HG03439 (cell line): Measurements from ENCODE around the gene CTNNBIP1.

Source experiments
- ATAC-seq: cut with Tn5 transposase; IDR thresholded peaks from one replicate; pipeline ENCODE4 v1.9.1; 2021; ENCODE audit warnings: mild to moderate bottlenecking, moderate library complexity; ENCODE audit not compliant: unreplicated experiment

Gene CTNNBIP1

DNA sequence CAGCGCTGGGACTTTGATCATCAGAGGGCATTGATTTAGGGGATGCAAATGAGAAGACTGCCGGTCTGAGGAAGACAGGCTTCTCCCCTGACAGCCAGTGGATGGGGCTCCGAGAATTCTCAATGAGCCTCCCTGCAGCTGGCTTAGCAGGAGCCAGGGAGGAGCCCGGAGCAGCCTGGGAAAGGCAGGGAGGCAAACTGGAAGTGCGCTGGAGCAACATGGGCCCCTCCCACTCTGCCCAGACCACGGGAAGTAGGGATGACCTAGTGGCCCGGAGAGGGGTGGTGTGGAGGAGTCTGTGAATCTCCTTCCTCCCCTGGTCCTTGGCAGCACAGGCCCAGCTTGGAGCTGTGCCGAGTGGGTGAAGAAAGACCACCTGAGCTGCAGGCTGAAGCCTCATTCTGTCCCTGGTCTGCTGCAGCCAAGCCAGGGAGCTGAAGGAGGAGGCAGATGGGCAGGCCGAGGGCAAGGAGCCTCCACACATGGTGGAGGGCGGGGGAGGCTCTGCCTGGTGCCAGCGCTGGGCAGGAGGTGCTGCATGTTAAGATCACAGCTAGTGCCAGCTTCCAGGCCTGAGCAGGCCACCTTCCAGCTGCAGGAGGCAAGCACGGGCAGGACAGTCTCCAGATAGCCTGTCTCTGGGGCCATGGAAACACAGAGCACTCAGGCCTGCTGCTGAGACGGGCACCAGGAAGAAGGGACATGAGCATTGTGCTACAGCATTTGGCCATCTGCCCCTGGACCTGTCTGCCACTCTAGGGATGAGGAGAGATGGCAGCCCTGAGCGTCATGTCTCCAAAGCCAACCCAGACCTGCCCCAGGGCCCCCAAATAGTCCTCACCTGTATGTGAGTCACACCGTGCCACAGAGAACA lies 74.1 kb downstream of the CTNNBIP1 start:
- no peak for ATAC-seq

DNA sequence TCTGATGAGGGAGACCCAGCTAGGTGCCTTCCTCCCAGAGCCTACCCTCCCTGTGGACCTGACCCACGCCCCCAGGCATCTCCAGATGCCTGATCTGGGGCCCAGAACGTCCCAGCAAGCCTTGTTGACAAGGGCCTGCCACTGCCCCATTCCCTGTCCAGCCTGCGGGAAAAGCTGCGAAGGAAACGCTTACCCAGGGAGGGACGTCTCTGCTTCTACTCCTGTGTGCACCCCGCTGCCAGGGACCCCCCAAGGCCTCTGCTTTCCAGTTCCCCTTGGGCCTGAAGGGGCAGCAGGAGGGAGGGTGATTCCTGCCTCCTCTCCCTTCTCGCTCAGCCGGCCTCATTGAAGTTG lies 74.7 kb downstream of the CTNNBIP1 start:
- no peak for ATAC-seq

DNA sequence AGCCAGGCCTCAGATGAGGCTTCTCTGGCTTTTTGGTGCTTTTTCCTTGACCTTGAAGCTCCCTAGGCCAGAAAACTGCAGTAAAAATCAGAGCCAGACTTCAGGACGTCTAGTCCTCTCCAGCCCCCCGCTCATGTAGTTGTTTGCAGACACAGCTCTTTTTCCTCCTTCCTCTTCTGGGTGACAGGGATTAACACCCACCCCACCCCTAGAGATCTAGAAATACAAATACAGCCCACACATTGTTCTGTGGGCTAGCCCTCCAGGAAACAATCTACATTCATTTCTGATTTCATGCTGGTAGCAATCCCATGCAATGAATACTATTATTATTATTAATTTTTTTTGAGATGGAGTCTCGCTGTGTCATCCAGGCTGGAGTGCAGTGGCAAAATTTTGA lies 76.4 kb downstream of the CTNNBIP1 start:
- ATAC-seq, result no peak

DNA sequence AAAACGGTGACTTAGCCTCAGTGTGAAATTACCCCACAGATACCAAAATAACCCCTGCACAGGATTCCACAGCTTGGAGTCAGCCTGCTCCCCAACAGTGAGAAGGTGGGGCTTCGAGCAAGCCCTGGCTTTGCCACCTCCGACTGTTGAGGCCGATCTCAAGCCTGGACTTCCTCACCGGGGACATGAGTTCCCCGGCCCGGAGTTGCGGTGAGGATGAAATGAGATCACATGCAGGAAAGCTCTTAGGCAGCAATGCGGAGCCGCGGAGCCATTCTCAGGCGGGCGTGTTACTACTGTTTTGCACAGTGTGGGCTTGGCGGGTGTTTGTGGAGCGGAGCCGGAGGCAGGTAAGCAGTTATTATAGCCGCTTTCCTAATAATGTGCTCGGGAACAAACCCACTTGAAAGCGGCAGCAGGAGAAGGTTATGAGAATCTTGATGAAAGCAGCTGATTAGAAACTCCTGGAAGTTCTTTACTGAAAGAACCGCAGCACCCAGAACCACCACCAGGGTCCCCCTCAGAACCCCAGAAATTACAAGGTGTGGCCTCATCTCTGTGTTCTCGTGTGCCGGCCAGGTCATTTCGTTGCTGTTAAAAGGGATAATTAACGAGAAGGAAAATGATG lies 82.4 kb downstream of the CTNNBIP1 start:
- no peak for ATAC-seq

DNA sequence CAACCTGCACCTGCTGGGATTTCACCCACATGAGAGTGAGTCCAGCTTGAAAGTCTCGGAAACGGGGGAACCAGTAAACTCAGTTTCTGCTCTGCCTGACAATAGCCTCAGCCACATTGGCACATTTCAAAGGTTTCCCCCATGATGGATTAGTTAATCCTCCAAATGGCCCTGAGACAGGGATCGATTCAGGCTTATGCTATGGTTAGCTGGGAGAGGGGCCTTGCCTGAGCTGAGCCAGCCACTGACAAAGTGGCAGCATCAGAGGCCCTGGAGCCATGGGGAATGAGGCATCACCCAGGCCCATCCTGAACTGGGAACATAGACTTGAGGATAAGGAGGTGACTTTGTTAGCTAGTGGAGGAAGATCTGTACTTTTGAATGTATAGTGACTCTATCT lies 83.5 kb downstream of the CTNNBIP1 start:
- no peak for ATAC-seq

DNA sequence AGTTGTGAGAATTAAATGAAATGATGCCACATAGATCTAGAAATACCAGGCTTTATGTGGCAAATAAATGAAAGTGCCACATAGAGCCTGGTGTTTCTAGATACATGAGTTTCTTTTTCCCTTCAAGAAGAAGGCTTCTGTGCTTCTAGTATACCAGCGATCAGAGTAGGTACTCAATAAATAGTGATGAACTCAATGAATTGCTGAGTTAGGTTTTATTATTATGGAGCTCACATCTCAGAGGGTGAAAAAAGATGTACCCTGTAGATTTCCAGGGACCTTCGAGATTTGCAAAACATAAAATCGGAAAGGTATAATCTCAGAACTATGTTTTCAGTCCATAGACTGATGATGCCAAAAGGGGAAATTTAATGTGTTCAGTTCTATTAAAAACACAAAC lies 84.0 kb downstream of the CTNNBIP1 start:
- no peak for ATAC-seq

DNA sequence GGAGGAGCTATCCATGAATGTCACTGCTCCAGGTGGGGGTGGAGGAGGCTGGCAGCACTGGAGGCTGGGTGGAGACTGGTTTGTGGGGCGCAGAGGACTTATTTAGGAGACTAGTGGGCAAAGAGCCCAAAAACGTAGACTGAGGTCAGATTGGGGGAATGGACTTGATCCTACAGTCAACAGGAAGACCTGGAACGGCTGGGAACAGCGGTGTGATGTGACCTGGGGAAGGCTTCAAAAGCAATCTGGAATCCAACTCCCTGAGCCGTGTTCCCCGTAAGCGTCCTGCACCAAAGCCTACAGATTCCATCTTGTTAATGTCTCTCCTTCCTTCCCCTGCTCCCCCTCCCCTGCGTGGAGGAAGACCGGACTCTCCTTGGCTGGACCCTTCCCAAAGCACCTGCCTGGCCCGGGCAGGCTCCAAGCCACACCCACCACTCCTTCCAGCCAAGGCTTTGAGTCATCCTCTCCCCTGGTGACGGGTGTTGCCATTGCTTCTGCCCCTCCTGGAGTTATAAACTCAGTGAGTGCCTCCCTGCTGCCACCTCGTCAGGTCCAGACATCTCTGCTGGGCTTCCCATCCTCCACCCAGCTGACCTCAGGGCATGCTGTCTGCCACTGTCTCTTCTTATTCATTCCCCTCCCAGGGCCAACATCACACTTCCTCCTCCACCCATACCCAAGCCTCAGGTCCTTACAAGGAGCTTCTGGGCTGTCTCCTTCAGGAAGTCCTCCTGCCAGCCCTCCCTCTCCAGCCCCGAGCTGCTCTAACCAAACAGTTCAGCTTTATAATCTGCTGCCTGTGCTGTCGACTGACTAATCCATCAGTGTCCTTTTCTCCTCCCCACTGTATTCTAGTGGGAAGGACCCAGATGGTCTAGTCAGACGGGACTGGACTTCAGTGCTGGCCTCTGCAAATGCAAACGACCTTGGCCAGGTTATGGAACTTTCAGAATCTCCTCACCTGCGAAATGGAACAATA lies 84.7 kb downstream of the CTNNBIP1 start:
- no peak for ATAC-seq

DNA sequence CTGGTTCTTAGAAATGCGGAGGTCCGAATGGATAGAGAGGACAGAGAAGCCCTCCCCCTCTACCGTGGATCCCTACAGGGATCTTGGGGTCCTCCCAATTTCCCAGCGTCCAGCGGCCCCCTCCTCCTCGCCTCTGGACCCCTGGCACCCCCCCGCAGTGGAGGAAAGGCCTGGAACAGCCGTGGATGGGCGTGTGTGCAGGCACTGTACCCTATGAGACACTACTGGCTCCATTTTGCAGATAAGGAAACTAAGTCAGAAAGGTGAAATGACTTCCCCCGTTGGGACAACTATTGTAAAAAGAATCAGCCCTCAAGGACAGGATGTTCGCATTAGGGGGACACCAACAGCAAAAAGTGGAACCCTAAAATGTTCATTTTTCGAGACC lies 85.4 kb downstream of the CTNNBIP1 start:
- no peak for ATAC-seq

DNA sequence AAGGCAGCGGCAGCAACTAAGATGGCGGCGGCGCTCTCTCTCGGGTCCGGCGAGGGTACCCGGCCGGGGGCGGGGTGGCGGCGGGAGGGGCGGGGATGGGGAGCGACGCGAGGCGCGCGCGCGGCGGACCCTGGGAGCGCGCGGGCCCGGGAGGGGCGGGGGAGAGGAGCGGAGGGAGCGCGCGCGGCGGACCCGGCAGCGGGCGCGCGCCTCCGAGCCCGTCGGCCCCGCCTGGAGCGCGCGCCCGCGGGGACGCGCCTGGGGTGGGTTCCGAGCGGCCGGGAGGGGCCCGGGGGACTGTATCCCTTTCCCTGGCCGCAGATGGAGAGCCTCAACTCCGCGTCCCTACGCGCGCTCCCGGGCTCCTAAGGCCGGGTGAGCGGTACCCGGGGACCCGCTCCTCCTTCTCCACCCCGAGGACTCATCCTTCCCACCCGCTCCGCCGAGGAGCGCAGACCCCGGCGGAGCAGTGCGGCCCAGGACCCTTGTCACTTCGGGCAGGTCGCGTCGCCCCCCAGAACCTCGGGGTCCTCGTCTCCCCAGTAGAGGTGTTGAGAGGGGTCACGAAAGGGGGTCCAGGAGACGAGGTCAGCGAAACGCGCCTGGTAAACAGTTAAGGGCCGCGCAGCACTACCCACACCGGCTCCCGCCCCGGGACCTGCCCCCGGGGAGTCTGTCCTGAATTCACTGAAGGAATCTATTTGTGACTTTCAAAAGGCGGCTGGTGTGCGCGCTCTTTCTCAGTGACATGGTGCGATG lies 85.9 kb downstream of the CTNNBIP1 start, which contains the start of gene CLSTN1:
Gene CLSTN1 (minus strand): TSS at position 23 of the 759 bp plus-strand sequence. CDS start 232 bp downstream, outside the sequence.
- ATAC-seq, result peak; percentile 46

DNA sequence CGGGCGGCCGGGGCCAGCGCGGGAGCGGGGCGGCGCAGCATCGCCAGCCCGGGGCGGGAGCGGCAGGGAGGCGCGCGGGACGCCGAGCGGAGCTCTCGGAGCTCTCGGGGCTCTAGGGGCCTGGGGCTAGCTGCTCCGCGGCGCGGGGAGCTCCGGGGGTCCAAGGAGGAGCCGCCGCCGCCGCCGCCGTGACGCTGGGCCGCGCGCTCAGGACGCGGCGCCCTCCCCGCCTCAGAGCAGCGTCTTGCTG lies 86.5 kb downstream of the CTNNBIP1 start:
- ATAC-seq, result peak; percentile 11

DNA sequence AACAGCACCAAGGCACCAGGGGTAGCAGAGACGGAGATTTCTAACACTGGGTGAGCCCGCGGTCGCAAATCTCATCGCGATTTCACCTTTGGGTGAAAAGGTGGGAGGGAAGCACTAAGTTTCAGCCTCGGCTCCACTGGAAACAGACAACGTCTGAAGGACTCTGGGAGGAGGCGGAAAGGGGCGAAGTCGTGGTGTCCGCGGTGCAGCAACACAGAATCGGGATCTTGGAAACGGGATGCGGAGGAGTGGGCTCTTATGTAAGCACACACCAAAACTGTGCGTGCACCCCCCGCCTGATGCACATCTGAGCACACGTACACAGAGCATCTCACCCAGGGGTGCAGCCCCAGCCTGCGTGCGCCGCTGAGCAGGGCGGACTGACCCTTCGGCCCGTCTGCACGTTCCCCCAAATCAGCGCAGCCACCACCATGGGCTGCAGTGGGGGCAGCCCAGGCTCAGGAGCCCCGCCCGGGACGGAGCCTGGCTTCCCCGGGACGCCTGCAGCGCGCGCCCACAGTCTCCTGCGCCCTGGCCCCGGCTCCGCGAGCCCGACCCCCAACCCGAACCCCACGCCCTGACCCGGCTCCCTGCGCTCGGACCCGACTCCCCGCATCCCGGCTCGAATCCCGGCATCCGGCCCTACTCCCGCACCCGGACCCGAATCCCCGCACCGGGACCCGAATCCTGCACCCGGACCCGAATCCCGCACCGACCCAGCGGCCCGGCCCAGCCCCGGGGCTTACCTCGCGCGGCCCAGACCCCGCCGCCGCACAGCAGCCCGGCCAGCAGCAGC lies 87.0 kb downstream of the CTNNBIP1 start:
- ATAC-seq, result no peak

DNA sequence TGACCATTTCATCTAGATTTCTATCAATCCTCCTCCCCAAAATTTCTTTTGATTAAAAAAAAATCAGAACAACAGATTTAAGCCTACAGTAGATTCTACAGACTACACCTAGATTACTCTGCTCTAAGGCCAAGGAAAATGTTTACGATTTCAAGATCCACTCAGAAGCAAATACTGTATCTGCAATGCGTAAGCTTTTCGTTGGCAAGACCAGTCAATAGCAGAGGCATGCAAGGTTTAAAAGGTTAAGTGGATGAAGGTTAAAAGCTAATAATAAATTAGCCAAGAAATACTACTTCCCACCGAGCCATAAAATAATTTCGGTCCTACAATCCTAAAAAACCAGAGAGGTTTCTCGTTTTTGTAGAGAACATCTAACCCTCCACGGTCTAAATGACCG lies 87.6 kb downstream of the CTNNBIP1 start:
- no peak for ATAC-seq

DNA sequence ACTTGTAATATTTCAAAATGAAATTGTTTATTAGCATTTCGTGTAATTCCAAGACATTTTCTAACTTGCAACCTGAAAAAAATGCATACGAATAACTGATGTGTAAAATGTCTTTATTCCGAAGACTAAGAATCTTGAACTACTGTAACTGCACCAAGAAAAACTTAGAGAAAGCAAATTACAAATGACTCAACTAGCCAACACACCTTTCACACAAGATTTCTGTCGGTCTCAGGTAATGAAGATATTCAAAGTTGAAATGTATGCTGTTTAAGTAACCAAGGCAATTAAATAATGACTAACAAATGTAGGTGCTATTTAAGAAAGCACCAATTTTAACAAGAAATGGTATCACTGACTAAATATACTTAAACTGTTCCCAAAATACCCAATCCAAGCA lies 88.4 kb downstream of the CTNNBIP1 start:
- ATAC-seq, result no peak

DNA sequence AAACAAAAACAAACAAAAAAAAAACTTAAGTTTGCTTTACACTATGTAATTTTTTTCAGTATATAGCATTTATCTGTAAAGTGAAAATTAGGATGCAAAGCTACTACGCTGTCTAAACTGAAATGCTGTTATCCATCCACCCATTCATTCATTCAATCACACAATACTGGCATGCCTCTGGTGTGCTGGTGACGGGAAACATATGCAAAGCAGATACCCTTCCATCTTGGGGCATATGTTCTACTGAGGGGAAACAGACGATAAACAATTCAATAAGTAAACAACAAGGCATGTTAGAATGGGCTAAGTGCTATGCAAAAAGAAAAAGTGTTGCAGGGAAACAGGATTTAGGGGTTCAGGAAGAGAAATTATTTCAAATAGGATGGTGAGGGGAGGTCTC lies 89.5 kb downstream of the CTNNBIP1 start:
- ATAC-seq, result no peak

DNA sequence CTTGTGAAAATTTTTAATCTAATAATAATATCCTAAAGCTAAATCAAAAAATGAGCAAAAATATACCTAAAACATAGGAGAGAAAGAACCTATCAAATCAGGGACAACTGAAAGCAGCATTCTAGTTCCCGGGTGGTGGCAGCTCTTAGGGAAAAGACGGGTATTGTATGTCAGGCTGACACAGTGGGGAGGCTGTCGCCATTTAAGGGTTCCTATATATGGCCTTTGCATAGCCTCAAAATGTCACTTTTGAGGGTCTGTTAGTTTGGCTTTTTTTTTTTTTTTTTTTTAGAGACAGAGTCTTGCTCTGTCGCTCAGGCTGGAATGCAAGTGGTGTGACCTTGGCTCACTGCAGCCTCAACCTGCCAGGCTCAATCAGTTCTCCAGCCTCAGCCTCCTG lies 92.3 kb downstream of the CTNNBIP1 start:
- no peak for ATAC-seq

DNA sequence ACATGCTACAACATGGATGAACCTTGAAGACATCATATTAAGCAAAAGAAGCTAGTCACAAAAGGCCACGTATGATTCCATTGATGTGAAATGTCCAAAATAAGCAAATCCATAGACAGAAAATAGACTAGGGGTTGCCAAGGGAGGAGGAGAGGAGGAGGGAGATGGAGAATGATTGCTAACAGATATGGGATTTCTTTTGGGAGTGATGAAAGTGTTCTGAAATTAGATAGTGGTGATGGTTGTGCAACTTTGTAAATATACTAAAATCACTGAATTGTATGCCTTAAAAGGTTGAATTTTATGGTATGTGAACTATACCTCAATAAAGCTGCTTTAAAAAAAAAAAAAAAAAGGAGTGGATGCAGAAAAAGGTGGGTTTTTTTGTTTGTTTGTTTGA lies 93.9 kb downstream of the CTNNBIP1 start:
- ATAC-seq, result no peak

DNA sequence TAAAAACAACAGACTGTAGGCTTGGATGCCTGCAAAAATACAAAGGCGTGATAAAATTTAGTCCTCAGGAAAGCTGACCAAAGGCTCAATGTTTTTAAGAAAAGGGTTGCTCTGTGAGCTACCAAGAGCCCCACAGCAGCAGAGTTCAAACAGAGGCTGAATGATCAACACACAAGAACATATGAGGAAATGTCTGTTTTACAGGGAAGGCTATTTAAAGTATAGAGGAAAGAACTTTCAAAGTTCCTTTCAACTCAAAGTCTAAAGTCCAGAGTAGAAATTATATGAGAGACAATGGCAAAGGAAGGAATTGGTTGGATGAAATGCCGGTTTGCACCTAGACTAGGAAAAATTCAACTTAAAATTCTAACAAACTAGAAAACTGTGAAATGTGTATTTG lies 94.9 kb downstream of the CTNNBIP1 start:
- no peak for ATAC-seq

DNA sequence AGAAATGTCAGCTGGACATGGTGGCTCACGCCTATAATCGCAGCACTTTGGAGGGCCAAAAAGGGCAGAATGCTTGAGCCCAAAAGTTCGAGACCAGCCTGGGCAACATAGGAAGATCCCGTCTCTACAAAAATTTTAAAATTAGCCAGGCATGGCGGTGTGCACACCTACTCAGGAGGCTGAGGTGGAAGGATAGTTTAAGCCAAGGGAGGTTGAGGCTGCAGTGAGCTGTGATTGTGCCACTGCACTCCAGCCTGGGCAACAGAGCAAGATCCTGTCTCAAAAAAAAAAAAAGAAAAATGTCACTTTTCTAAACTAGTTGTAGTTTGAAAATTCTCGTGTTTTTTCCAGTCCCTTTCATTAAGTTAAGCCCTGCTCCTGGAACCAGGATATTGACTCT lies 95.5 kb downstream of the CTNNBIP1 start:
- ATAC-seq, result no peak

DNA sequence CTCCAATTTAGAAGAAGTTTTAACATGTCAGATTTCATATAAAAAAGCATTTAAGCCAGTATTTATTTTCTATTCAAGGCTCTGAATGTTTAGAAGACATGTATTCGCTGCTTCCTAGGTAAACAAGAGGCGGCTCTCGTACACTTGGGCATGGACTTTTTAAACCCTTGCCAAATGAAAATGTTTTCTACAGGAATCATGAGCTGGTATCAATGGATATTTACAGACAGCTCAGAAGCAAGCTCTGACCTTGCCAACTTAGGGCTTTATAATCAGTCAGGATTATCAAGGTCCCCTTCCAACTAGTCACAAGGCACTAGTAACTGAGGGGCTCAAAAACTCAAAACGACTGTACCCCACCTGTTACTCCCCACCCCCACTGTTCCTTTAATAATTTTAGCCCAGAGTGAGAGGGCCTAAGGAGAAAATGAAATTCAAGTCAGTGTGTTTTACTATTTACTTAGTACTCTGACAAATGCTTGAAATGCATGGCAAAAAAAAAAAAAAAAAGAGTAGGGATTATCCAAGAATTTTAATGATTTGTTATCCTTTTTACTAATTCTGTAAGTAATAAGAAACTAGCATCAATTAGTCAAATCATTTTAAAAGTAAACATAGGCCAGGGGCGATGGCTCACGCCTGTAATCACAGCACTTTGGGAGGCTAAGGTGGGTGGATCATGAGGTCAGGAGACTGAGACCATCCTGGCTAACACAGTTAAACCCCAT lies 98.7 kb downstream of the CTNNBIP1 start:
- no peak for ATAC-seq
